Measurements from ENCODE around the gene OR6B1.

DNA sequence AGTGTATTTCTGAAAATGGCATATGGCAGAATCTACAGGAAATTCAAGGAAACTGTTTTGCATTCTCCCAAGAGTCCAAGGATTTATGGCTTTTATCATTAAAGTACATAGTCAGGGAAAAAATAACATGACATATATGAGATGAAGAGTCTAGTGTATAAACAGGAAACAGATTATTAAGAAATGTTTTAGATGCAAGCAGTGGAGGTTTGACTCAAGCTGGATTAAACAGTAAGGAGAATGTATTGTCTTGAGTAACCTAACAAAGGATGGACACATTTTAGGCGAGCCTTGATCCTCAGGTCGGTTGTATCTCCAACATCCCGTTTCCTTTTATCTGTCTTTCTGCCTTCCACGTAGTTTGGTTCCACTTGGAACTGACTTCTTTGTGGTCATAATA is 17.9 kb downstream of the OR6B1 start:
- TF ChIP-seq, protein P1, sequence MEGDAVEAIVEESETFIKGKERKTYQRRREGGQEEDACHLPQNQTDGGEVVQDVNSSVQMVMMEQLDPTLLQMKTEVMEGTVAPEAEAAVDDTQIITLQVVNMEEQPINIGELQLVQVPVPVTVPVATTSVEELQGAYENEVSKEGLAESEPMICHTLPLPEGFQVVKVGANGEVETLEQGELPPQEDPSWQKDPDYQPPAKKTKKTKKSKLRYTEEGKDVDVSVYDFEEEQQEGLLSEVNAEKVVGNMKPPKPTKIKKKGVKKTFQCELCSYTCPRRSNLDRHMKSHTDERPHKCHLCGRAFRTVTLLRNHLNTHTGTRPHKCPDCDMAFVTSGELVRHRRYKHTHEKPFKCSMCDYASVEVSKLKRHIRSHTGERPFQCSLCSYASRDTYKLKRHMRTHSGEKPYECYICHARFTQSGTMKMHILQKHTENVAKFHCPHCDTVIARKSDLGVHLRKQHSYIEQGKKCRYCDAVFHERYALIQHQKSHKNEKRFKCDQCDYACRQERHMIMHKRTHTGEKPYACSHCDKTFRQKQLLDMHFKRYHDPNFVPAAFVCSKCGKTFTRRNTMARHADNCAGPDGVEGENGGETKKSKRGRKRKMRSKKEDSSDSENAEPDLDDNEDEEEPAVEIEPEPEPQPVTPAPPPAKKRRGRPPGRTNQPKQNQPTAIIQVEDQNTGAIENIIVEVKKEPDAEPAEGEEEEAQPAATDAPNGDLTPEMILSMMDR (conservative IDR thresholded peaks at IDR 0.05; ENCODE audit: low read length) = no peak
- no peak for TF ChIP-seq EZH2phosphoT487 (IDR thresholded peaks at IDR 0.05; ENCODE audit: borderline replicate concordance)
